ENCODE data around the gene HEATR5B. TPM values are rescaled to one million over a fixed set of nuclear protein-coding genes. Genes with fewer than 3 reads are reported as not detected.

The HEATR5B gene
- total RNA-seq, 1 experiment from 2014 or later, result 16.1 TPM

- Histone ChIP-seq H3K36me3 (ENCODE audit: control insufficient read depth, insufficient read depth, low read length) (no peaks in the 10 kb centered on the region), H3K4me3 (ENCODE audit: low read depth, low read length) (no peak overlapping the region), H3K27me3 (replicated peaks; ENCODE audit: control insufficient read depth, insufficient read depth, low read length) (no peaks in the 10 kb centered on the region), H3K4me1 (no peaks in the 10 kb centered on the region), H3K9me3 (no peaks in the 10 kb centered on the region)
- H3K27me3 Mint-ChIP-seq (ENCODE audit: insufficient read depth, unreplicated experiment), result no peaks in the 10 kb centered on the region
- no peaks in the 10 kb centered on the region for H3K4me1 Mint-ChIP-seq (ENCODE audit: low read depth, unreplicated experiment)
- TF ChIP-seq, protein P1, sequence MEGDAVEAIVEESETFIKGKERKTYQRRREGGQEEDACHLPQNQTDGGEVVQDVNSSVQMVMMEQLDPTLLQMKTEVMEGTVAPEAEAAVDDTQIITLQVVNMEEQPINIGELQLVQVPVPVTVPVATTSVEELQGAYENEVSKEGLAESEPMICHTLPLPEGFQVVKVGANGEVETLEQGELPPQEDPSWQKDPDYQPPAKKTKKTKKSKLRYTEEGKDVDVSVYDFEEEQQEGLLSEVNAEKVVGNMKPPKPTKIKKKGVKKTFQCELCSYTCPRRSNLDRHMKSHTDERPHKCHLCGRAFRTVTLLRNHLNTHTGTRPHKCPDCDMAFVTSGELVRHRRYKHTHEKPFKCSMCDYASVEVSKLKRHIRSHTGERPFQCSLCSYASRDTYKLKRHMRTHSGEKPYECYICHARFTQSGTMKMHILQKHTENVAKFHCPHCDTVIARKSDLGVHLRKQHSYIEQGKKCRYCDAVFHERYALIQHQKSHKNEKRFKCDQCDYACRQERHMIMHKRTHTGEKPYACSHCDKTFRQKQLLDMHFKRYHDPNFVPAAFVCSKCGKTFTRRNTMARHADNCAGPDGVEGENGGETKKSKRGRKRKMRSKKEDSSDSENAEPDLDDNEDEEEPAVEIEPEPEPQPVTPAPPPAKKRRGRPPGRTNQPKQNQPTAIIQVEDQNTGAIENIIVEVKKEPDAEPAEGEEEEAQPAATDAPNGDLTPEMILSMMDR (IDR thresholded peaks at IDR 0.05; ENCODE audit: insufficient read depth in 1 of 2, low read depth in 1 of 2, low read length in 1 of 2, severe bottlenecking in 1 of 2, unreplicated experiment in 1 of 2), result no peak
- H3K27ac Mint-ChIP-seq (ENCODE audit: unreplicated experiment), result no peak overlapping the region
- POLR2A ChIA-PET, result no interaction called here
- peaks cover 14% of the 10 kb centered on the region for H3K36me3 Mint-ChIP-seq (ENCODE audit: insufficient read depth, unreplicated experiment)
- CTCF ChIA-PET, result no interaction called here
- no peaks in the 10 kb centered on the region for H3K9me3 Mint-ChIP-seq (ENCODE audit: unreplicated experiment)
- no peak overlapping the region for H3K4me3 Mint-ChIP-seq (ENCODE audit: unreplicated experiment)
- intact Hi-C loops (cut with micrococcal nuclease; ENCODE audit: unreplicated experiment), result no loop called here
- BruUV-seq (replicated peaks), result no TSS peak
- no peak for DNase-seq
Measured at GRCh38 chr2:37060446-37060845, 23.7 kb downstream of the HEATR5B start.

DNA sequence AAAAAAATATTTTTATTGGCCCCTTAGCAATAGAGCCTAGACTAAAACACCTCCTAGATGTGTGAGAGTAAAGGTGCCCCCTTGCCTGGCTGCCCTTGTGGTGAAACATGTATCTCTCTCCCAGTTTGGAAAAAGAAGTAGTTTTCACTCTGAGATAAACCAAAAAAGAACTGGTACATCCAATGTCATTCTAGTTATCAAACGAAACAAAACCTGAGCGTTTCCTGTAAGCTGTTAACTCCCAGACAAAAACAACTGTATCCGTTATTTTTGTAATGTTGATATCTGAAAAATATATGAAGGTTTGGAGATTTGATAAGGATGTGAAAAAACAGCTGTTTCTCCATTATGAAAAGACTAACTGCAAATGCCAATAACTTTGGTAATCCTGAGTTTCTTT is 24.3 kb downstream of the HEATR5B start:
- no peaks in the 10 kb centered on the region for H3K36me3 ChIP-seq (ENCODE audit: control insufficient read depth, insufficient read depth, low read length)
- intact Hi-C loops (cut with micrococcal nuclease; ENCODE audit: unreplicated experiment), result no loop called here
- no peaks in the 10 kb centered on the region for H3K4me1 Mint-ChIP-seq (ENCODE audit: low read depth, unreplicated experiment)
- TSS peak; percentile 27 for BruUV-seq (replicated peaks)
- no peaks in the 10 kb centered on the region for H3K27me3 ChIP-seq (replicated peaks; ENCODE audit: control insufficient read depth, insufficient read depth, low read length)
- POLR2A ChIA-PET, result no interaction called here
- CTCF ChIA-PET, result no interaction called here
- no peaks in the 10 kb centered on the region for H3K9me3 Mint-ChIP-seq (ENCODE audit: unreplicated experiment)
- H3K4me3 Mint-ChIP-seq (ENCODE audit: unreplicated experiment), result no peak overlapping the region
- H3K27ac Mint-ChIP-seq (ENCODE audit: unreplicated experiment), result no peak overlapping the region
- no peaks in the 10 kb centered on the region for H3K9me3 ChIP-seq
- H3K36me3 Mint-ChIP-seq (ENCODE audit: insufficient read depth, unreplicated experiment), result peaks cover 15% of the 10 kb centered on the region
- no peaks in the 10 kb centered on the region for H3K27me3 Mint-ChIP-seq (ENCODE audit: insufficient read depth, unreplicated experiment)
- DNase-seq, result no peak
- no peak overlapping the region for H3K4me3 ChIP-seq (ENCODE audit: low read depth, low read length)
- no peaks in the 10 kb centered on the region for H3K4me1 ChIP-seq
- TF ChIP-seq, protein P1 (IDR thresholded peaks at IDR 0.05; ENCODE audit: insufficient read depth in 1 of 2, low read depth in 1 of 2, low read length in 1 of 2, severe bottlenecking in 1 of 2, unreplicated experiment in 1 of 2), result no peak

GRCh38 chr2:37052600-37053332 is 31.4 kb downstream of the HEATR5B start:
- no peak for DNase-seq
- Mint-ChIP-seq H3K27me3 (ENCODE audit: insufficient read depth, unreplicated experiment) (no peaks in the 10 kb centered on the region), H3K36me3 (ENCODE audit: insufficient read depth, unreplicated experiment) (peaks cover 23% of the 10 kb centered on the region), H3K4me1 (ENCODE audit: low read depth, unreplicated experiment) (no peaks in the 10 kb centered on the region), H3K9me3 (ENCODE audit: unreplicated experiment) (no peaks in the 10 kb centered on the region), H3K4me3 (ENCODE audit: unreplicated experiment) (no peak overlapping the region), H3K27ac (ENCODE audit: unreplicated experiment) (no peak overlapping the region)
- BruUV-seq (replicated peaks), result no TSS peak
- POLR2A ChIA-PET, result no interaction called here
- TF ChIP-seq, protein P1 (IDR thresholded peaks at IDR 0.05; ENCODE audit: insufficient read depth in 1 of 2, low read depth in 1 of 2, low read length in 1 of 2, severe bottlenecking in 1 of 2, unreplicated experiment in 1 of 2), result no peak
- H3K27me3 ChIP-seq (replicated peaks; ENCODE audit: control insufficient read depth, insufficient read depth, low read length), result no peaks in the 10 kb centered on the region
- CTCF ChIA-PET, result interaction anchor here (0.6 kb wide), 2 partner anchors 231 to 1180 kb away, joined by 3 read pairs; no protein-coding TSS in a partner anchor
- no peaks in the 10 kb centered on the region for H3K9me3 ChIP-seq
- H3K4me1 ChIP-seq, result no peaks in the 10 kb centered on the region
- intact Hi-C loops (cut with micrococcal nuclease; ENCODE audit: unreplicated experiment), result no loop called here
- no peak overlapping the region for H3K4me3 ChIP-seq (ENCODE audit: low read depth, low read length)
- no peaks in the 10 kb centered on the region for H3K36me3 ChIP-seq (ENCODE audit: control insufficient read depth, insufficient read depth, low read length)

Data from Caco-2 (cell line).